ENCODE results near the gene UBE2M. TPM values are rescaled to one million over a fixed set of nuclear protein-coding genes. Genes with fewer than 3 reads are reported as not detected.
"Not testable (repeated sequence)": the region's sequence is repeated elsewhere in the genome, so short reads cannot be mapped to it uniquely, and the experiment has no call there.

UBE2M gene
- 100 to 1,000 TPM in 1 of 2 donors, 10 to 100 TPM in 1; 91.4 to 113 TPM for total RNA-seq
- long read RNA-seq, partial matches to known transcripts = 0 of 2 reads
- long read RNA-seq, other reads (novel, unspliced or antisense) = 1 of 2 reads

DNA sequence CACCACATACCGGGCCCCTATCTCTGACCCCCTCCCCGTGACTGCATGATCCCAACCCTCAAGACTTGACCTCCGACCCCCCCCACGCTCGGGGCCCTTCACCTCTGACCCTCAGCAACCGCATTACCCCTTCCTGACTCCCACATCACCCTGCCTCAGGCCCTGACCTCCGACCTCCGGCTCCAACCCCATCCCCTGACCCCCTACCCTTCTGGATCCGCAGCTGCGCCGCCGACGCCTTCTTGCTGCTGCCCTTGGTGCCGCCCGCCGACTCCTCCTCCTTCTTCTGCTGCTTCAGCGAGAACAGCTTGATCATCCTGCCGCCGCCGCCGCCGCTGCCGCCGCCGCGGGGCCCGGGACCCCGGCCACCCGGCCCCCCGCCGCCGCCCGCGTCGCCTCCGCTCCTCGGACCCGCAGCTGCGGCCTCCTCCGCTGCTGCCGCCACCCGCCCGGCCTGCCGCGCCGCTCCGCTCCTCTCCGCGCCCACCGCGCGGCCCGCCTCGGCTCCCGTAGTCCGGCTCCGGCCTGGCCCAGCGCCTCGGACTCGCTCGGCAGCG is at the start of gene UBE2M:
UBE2M (minus strand) TSS at position 546 of the 557 bp plus-strand sequence; CDS start at position 316, 230 bp downstream.
- ATAC-seq (no peak), DNase-seq (peak; percentile 76)
- intact Hi-C loops (cut with DNase I) = no loop called here

DNA sequence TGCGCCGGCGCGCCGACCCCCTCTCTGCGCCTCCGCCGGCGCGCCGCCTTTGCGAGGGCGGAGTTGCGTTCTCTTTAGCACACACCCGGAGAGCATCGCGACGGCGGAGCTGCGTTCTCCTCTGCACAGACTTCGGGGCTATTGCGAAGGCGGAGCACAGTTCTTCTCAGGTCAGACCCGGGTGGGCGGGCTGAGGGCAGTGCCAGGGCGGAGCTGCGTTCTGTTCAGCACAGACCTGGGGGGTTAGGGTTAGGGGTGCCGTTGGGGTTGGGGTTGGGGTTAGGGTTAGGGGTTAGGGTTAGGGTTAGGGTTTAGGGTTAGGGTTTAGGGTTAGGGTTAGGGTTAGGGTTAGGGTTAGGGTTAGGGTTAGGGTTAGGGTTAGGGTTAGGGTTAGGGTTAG is 48.8 kb upstream of the UBE2M start:
- ATAC-seq (peak in 1 of 2 donors; percentile 30), DNase-seq (peak; percentile 27)
- intact Hi-C loops (cut with DNase I) = not testable (repeated sequence)

DNA sequence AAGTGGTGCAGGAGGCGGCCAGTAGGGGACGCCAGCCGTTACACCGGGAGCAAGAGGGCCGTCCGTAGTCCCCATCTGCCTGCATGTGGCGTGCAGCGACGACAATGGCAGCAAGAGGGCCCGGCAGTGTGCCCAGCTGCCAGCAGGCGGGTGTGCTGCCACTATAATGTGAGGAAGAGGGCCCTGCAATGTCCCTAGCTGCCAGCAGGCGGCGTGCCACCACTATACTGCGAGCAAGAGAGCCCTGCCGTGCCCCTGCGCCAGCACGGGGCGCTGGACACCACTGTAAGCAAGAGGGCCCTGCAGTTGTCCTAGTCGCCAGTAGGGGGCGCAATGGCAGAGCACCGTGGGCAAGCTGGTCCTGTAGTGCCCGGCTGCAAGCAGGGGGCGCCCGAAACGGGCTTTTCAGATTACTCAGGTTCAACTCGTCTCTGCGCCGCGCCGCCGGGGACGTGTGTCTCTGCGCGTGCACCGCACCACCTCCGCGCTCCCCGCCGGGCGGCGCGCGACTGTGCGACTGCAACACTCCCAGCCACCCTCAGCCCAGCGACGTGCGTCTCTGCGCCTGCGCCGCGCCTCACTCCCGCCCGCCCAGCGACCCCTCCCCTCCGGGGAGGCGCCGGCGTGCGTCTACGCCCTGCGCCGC is 48.0 kb upstream of the UBE2M start:
- intact Hi-C loops (cut with DNase I); ATAC-seq: not testable (repeated sequence)
- peak; percentile 17 for DNase-seq

DNA sequence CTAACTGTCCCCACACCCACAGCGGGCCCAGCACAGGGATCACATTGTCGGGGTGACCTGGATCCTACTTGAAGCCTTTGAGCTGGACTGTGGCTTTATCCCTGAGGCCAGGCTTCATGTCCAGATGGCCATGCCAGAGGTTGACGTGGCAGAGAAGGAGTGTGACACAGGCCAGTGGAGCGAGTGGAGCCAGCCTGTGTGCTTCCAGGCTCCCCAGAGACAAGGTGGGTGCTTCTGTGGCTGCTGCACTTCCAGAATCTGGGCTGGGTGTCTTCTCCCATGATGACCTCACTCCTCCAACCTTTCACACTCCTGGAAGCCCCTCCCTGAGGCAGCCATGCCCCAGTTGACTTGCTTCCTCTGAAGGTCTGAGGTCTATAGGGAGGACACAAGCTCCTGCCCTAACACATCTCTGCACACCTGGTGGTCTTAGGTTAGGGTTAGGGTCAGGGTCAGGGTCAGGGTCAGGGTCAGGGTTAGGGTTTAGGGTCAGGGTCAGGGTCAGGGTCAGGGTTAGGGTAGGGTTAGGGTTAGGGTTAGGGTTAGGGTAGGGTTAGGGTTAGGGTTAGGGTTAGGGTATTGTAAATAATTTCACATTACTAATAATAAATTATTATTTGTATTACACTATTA is 27.8 kb upstream of the UBE2M start:
- intact Hi-C loops (cut with DNase I) = no loop called here
- ATAC-seq (no peak), DNase-seq (no peak)

DNA sequence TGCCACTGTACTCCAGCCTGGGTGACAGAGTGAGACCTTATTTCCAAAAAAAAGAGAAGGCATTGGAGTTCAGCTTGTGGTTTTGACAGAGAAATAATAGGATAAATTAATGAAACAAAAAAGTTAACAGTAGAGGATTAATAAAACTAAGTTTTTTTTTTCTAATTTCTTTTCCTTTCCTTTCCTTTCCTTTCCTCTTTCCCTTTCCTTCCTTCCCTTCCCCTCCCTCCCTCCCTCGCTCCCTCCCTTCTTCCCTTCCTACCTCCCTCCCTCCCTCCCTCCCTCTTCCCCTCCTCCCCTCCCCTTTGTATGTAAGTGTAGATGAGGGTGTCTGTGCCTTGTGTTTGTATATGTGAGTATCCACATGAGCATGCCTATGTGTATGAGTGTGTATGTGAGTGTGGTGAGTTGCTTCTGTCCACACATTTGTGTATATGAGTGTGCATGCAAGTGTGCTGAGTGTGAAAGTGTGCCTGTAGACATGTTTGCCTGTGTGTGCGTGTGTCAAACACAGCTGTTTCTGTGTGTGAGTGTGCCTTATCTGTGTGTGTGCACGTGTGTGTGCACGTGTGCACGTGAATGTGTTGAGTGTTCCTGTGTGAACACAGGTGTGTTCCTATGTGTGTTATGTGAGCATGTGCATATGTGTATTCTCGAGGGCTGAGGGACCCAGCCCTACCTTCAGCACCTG is 27.2 kb upstream of the UBE2M start:
- ATAC-seq = no peak
- intact Hi-C loops (cut with DNase I) = no loop called here
- DNase-seq = no peak

DNA sequence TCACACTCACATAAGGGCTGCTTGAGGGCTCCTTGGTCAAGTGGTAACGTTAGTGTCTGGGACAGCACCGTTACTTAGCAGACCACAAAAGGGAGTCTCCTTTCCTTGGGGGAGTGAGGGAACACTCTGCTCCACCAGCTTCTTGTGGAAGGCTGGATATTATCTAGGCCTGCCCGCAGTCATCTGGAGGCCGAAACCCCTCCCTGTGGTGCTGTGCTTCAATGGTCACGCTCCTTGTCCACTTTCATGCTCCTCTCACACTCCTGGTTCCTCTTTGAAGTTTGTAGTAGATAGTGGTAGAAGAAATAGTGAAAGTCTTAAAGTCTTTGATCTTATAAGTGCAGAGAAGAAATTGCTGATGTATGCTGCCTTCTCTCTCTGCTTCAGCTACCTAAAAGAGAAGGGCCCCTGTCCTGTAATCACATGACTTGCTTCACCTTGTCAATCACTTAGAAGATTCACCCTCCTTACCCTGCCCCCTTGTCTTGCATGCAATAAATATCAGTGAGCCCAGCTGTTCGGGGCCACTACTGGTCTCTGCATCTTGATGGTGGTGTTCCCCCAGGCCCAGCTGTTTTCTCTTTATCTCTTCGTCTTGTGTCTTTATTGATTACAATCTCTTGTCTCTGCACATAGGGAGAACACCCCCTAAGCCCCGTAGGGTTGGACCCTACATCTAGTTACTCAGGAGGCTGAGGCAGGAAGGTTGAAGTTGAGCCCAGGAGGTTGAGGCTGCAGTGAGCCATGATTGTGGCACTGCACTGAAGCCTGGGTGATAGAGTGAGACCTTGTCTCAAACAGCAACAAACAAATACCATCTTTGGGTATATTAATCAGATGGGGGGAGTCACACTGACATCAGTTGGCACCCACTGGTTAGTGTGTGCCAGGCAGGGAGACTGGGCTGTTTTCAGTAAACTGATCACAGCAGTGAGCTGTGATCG is 26.4 kb upstream of the UBE2M start:
- DNase-seq = no peak
- intact Hi-C loops (cut with DNase I) = no loop called here
- no peak for ATAC-seq

DNA sequence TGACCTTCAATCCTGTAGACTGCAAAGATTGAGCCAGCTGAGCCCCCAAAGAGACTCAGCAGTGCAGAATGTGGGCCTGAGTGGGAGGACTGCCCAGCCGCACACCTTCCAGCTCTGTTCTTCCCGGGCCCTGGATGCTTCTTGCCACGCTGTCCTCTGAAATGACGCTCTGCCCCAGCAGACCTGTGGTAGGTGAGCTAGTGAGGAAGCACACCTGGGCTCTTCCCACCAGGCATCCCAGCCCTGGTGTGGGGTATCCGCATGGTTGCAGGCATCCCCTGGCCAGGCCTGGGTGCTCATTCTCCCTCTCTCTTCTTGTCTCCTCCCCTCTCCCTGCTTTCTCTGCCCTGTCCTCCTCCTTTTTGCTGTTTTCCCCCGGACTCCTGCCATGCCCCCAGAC is 24.6 kb upstream of the UBE2M start:
- intact Hi-C loops (cut with DNase I) = no loop called here
- no peak for DNase-seq

DNA sequence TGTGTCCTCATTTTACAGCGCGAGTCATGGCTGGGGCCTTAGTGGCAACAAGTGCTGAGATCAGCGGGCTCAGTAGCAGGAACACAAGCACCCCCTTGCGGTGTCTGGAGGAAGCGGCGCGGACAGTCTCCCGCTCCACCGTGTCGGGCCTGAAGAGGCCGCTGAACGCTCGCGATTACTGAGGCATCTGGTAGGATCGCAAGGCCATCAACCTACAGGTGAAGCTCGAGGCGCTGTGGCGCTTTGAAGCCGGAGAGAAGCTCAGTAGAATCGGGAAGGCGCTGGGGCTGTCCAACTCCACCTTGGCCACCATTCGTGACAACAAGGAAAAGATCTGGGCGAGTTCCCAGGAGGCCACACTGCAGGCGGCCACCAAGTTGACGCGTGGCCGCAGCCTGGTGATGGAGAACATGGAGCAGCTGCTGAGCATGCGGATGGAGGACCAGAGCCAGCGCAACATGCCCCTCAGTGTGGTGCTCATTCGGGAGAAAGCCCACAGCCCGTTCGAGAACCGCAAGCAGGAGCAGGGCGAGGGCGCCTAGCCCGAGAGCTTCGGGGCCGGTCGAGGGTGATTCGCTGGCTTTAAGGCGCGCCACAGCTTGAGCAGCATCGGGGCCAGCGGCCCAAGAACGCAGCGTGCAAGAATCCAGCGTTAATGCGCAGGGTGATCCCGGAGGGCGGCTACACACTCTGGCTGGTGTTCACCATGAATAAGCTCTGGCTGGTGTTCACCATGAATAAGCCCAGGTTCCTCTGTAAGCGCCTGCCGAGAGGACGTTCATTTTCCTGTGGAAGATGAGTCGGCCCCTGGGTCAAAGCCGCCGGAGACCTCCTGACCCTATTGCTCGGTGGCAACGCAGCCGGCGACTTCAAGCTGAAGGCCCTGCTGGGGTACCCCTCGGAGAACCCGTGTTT is 23.1 kb upstream of the UBE2M start:
- intact Hi-C loops (cut with DNase I) = no loop called here
- DNase-seq (peak; percentile 87), ATAC-seq (peak; percentile 92 to 96)

More for the DNA sequence above, 24.6 kb upstream of the UBE2M start:
- ATAC-seq = no peak

DNA sequence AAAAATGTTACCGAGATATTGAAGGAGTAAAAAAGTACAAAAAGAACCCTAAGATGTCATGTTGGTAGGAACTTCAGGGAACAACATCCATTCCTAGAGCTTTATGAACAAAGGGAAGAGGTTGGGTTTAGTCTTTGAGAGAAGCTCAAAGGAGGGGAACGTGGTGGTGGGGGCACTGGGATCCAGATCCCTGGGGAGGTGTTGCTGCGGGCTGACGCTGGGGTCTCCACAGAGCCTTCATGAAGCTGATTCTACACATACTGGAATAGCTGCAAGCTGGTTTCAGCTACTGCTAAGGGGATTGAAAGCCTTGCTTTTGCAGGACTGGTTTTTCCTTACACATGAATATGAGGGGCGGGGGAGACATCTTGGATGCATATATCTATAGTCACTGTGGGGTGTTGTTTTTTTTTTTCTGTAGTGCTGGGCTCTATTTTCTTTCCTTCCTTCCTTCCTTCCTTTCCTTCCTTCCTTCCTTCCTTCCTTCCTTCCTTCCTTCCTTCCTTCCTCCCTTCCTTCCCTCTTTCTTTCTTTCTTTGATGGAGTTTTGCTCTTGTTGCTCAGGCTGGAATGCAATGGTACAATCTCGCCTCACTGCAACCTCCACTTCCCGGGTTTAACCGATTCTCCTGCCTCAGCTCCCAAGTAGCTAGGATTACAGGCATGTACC is 21.2 kb upstream of the UBE2M start:
- intact Hi-C loops (cut with DNase I) = no loop called here
- no peak for ATAC-seq
- no peak for DNase-seq

DNA sequence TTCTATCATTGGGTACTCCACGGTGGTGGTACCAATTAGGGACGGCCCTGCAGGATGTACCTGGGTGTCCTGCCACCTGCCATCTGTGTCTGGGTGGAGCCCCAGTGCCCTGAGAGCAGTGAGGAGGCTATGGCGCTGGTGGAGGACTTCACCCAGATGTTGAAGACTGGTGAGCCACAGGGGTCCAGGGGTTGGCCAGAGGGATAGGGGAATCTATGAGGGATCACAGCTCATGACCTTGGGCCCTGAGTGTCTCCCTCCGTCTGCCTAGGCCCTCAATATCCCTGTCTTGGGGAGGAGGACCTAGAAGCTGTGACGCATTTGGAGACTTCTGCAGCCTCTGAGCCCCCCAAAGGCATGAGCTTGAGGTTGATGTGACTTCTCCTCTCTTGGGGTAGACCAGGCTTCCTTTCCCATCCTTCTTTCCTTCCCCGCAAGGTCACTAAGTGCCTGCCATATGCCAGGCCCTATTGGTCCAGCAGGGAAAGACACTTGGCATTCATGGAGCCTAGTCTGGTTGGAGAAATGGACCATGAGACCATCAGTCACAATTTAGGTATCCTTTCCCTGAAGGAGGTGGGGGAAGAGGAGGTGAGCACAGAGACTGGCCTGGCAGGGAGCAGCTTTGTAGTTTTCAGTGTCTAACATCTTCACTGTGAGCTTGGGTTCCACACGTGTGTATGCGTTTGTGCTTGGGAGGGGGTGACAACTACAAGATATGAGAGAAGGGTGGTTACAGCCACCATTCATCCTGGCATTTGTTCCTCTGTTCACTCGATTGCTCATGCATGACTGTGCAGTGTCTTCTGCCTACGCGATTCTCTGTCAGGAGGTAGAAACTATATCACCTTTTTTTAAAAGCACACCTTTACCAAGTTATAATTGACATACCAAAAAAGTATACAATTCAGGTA is 19.9 kb upstream of the UBE2M start:
- no peak for DNase-seq
- intact Hi-C loops (cut with DNase I) = no loop called here
- no peak for ATAC-seq

DNA sequence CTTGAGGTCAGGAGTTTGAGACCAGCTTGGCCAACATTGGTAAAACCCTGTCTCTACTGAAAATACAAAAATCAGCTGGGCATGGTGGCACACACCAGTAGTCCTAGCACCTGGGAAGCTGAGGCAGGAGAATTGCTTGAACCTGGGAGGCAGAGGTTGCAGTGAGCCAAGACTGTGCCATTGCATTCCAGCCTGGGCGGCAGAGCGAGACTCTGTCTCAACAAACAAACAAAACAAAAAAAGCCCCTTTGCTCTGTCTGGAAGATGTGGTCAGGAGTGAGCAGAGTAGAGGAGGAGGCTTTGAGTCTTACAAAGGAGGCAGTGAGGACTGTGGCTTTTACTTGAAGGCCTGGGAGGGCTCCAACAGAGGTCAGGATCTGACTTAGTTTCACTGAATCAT is 19.2 kb upstream of the UBE2M start:
- intact Hi-C loops (cut with DNase I); ATAC-seq; DNase-seq: not testable (repeated sequence)

DNA sequence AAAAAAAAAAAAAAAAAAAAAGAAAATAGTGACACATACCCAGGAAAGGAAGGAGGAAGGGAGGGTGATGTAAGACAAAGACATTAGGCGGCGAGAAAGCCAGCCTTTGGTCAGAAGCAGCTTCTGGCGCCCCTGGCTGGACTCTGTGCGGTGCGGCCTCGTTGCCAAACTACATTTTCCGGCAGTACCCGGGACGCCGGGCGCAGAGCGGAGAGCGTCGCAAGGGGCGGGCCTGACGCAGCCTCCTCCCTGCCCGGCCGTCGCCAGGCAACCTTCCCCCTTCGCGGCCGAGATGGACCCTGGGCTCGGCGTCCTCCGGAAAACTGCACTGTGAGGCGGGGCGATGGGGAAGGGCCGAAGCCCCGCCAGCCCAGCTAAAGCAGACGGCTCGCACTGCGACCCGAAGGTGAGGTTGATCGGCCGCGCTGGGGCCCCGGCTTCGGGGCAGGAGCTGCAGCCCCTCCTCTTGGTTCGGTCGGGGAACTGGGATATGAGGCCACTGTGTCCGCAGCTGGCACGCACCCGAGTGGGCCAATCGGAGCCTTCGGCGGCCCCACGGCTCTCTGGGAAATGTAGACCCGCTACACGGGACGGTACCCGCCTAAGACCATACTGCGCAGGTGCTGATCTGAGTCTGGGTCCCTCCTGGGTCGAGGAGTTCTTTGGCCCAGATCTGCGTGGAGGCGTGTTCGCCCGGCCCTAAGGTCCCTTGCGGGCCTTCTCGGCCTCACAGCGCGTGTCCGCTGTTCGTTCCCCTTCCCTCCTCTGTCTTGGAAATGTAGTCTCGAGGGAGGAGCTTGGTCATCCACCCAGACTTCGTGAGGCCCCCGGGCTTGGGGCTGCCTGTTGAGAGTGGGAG is 17.0 kb upstream of the UBE2M start:
- ATAC-seq (peak; percentile 72 to 76), DNase-seq (peak; percentile 95)
- intact Hi-C loops (cut with DNase I) = no loop called here

DNA sequence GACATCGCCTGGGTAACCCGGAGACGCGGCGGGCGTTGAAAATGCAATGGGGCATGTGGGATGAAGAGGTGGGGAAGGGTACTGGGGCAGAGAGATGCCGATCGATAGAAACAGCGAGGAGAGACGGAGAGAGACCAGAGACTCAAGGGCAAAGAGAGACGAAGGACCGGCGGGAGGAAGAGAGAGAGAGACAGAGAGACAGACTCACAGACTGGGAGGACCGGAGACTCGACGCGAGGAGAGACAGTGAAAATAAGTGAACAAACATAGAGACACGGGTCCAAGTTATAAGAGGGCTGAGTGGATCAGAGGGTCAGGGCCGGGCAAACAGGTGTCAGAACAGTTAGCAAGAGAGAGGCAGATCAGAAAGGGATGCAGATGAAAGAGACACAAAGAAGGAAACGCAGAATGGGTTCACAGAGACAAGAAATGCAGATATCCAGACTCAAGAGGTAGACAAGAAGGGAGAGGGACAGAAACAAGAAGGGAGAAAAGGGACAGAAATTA is 15.3 kb upstream of the UBE2M start:
- DNase-seq (no peak), ATAC-seq (no peak)
- intact Hi-C loops (cut with DNase I) = no loop called here

DNA sequence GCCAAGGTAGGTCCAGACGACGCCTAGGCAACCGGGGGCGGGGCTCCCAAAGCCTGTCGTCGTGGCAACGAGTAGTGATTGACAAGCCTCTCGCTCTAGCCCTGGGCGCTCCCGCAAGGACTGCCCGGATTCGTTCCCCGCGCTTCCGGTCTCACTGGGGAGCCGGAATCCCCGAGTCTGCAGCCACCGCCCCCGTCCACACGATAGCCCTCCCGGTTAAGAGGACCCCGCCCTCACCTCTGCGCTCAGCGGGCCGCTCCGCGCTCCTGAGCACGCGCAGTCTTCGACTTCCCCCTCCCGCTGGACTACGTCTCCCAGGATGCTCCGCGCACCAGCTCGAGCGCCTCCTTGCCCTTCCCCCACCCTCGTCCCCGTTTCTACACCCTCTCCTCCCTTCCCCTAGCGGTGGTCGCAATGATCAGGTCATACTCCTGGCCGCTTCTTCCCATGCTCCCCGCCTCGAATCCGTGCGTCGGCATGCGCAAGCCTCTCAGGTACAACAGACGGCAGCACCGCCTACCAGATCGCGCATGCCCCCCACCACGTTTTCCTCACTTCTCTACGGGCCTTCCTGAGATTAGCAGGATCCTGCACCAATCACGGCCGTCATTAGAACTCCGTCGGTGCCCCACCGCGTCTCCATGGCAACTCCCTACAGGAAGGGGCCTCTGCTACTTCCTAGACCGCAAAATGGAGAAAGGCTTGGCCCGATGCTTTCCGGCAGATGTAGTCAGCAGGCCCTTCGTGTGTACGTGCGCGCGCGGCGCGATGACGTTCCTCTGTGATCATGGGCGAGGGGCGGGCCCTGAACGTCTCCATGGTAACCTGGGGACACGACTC is 14.6 kb upstream of the UBE2M start, which contains the start of gene MZF1:
MZF1 (minus strand) TSS at position 518 of the 840 bp plus-strand sequence. CDS start 1,946 bp downstream, outside the sequence.
- ATAC-seq (peak; percentile 82 to 83), DNase-seq (peak; percentile 100)
- intact Hi-C loops (cut with DNase I) = no loop called here

All from left cardiac atrium (tissue), 4 donors.